HepG2 (cell line): ENCODE results near the gene SEMA3B. TPM values are rescaled to one million over a fixed set of nuclear protein-coding genes. Genes with fewer than 3 reads are reported as not detected.

Experiments used
- ATF5 ChIP-seq: sonication (generic); formaldehyde crosslinking; IDR thresholded peaks from 2 replicates; pipeline ENCODE4 v1.4.0; 2020; ENCODE audit warnings: mild to moderate bottlenecking, low read depth, missing genetic modification reagents
- DPF2 ChIP-seq: sonication (generic); formaldehyde crosslinking; IDR thresholded peaks from 2 replicates; pipeline ENCODE4 v1.4.0; 2020; ENCODE audit warnings: mild to moderate bottlenecking, low read depth, missing genetic modification reagents, borderline replicate concordance
- DR1 ChIP-seq: sonication (generic); formaldehyde crosslinking; IDR thresholded peaks from 2 replicates; pipeline ENCODE4 v1.8.0; 2021; ENCODE audit warnings: mild to moderate bottlenecking, missing genetic modification reagents, inconsistent platforms
- FOXC1 ChIP-seq: sonication (generic); formaldehyde crosslinking; IDR thresholded peaks from 2 replicates; pipeline ENCODE4 v1.8.0; 2022; ENCODE audit warnings: mild to moderate bottlenecking, missing genetic modification reagents, borderline replicate concordance
- HNF4A ChIP-seq: sonication (generic); formaldehyde crosslinking; IDR thresholded peaks from 2 replicates; pipeline ENCODE4 v1.4.0; 2020; ENCODE audit warnings: missing genetic modification reagents
- MEIS2 ChIP-seq: sonication (generic); formaldehyde crosslinking; IDR thresholded peaks from 2 replicates; pipeline ENCODE4 v1.9.0; 2021; ENCODE audit warnings: mild to moderate bottlenecking, missing genetic modification reagents
- NR2F1 ChIP-seq, 2 experiments: fragments of 450-650 bp in 1 of 2; formaldehyde crosslinking in 1 of 2; IDR thresholded peaks; 2 replicates each; pipeline versions ENCODE4 v1.5.0 to v1.6.1; 2016 to 2020; ENCODE audit warnings: mild to moderate bottlenecking in 1 of 2, missing compliant biosample characterization in 1 of 2, missing genetic modification reagents in 1 of 2, moderate library complexity in 1 of 2
- PHB2 ChIP-seq: fragments of 450-650 bp; IDR thresholded peaks from 2 replicates; pipeline ENCODE4 v1.6.1; 2018; ENCODE audit not compliant: partially characterized antibody
- POLR2A ChIP-seq, 2 experiments: IDR thresholded peaks; 2 replicates each; pipeline ENCODE4 v1.6.1; 2011; ENCODE audit warnings: low read depth in 2 of 2, low read length in 2 of 2, mild to moderate bottlenecking in 1 of 2, moderate library complexity in 1 of 2; ENCODE audit not compliant: insufficient read depth in 1 of 2
- RELA ChIP-seq: sonication (generic); formaldehyde crosslinking; IDR thresholded peaks from 2 replicates; pipeline ENCODE4 v1.4.0; 2020; ENCODE audit warnings: missing genetic modification reagents
- SIX1 ChIP-seq: sonication (generic); formaldehyde crosslinking; IDR thresholded peaks from 2 replicates; pipeline ENCODE4 v1.4.0; 2020; ENCODE audit warnings: missing genetic modification reagents, borderline replicate concordance
- THAP11 ChIP-seq: IDR thresholded peaks from 2 replicates; pipeline ENCODE4 v1.6.1; 2016; ENCODE audit warnings: missing biosample characterization, missing genetic modification reagents
- ZBTB44 ChIP-seq: sonication (generic); formaldehyde crosslinking; IDR thresholded peaks from 2 replicates; pipeline ENCODE4 v1.4.0; 2020; ENCODE audit warnings: missing genetic modification reagents
- ZBTB7B ChIP-seq: sonication (generic); formaldehyde crosslinking; IDR thresholded peaks from 2 replicates; pipeline ENCODE4 v1.4.0; 2020; ENCODE audit warnings: missing genetic modification reagents
- ZFP36L1 ChIP-seq: sonication (generic); formaldehyde crosslinking; IDR thresholded peaks from 2 replicates; pipeline ENCODE4 v1.8.0; 2022; ENCODE audit warnings: mild to moderate bottlenecking, missing genetic modification reagents, moderate library complexity
- ZFP82 ChIP-seq: sonication (generic); formaldehyde crosslinking; IDR thresholded peaks from 2 replicates; pipeline ENCODE4 v1.5.1; 2020; ENCODE audit warnings: mild to moderate bottlenecking, missing genetic modification reagents, borderline replicate concordance
- ZNF556 ChIP-seq: sonication (generic); formaldehyde crosslinking; IDR thresholded peaks from 2 replicates; pipeline ENCODE4 v1.4.0; 2020; ENCODE audit warnings: mild to moderate bottlenecking, missing genetic modification reagents, borderline replicate concordance
- ZNF557 ChIP-seq: sonication (generic); formaldehyde crosslinking; IDR thresholded peaks from 2 replicates; pipeline ENCODE4 v1.4.0; 2020; ENCODE audit warnings: missing genetic modification reagents
- polyA plus RNA-seq, 8 experiments: library from polyadenylated mRNA; depleted of rRNA in 3 of 8; stranded (reverse) in 7 of 8; unstranded in 1 of 8; fragments of >200 nt; fragmentation: Illumina TruSeq in 4 of 8; extraction: Trizol in 4 of 8; gene quantifications; 2 replicates each; pipeline versions ENCODE4 v1.2.1 to v1.2.3, GENCODE V29; 2011 to 2016; ENCODE audit warnings: low read depth in 4 of 8, missing spikeins in 1 of 8, mixed read lengths in 1 of 8; ENCODE audit not compliant: insufficient read depth in 1 of 8
- total RNA-seq, 5 experiments: library from RNA; depleted of rRNA; stranded (reverse); fragments of >200 nt; fragmentation: Illumina TruSeq; extraction: Trizol; gene quantifications; 2 replicates each; pipeline ENCODE4 v1.2.3, GENCODE V29; 2016; ENCODE audit warnings: low read depth in 1 of 5
- TF ChIP-seq, protein P1 (sequence below): sonication (generic); formaldehyde crosslinking; IDR thresholded peaks from 2 replicates; pipeline ENCODE4 v1.4.0; 2020; ENCODE audit warnings: mild to moderate bottlenecking, missing genetic modification reagents
- TF ChIP-seq, protein P2 (sequence below): sonication (generic); formaldehyde crosslinking; conservative IDR thresholded peaks from 2 replicates; pipeline ENCODE4 v1.8.1; 2023; ENCODE audit warnings: missing genetic modification reagents
- TF ChIP-seq, protein P3 (sequence below): sonication (generic); formaldehyde crosslinking; IDR thresholded peaks from 2 replicates; pipeline ENCODE4 v1.4.0; 2020; ENCODE audit warnings: missing genetic modification reagents, mild to moderate bottlenecking, borderline replicate concordance

The SEMA3B gene
- total and polyA plus RNA-seq, 2 of the 13 experiments (the other 11 are each of a cell fraction or from before 2014, with no cell fraction given), result 93.2 to 158 TPM

DNA sequence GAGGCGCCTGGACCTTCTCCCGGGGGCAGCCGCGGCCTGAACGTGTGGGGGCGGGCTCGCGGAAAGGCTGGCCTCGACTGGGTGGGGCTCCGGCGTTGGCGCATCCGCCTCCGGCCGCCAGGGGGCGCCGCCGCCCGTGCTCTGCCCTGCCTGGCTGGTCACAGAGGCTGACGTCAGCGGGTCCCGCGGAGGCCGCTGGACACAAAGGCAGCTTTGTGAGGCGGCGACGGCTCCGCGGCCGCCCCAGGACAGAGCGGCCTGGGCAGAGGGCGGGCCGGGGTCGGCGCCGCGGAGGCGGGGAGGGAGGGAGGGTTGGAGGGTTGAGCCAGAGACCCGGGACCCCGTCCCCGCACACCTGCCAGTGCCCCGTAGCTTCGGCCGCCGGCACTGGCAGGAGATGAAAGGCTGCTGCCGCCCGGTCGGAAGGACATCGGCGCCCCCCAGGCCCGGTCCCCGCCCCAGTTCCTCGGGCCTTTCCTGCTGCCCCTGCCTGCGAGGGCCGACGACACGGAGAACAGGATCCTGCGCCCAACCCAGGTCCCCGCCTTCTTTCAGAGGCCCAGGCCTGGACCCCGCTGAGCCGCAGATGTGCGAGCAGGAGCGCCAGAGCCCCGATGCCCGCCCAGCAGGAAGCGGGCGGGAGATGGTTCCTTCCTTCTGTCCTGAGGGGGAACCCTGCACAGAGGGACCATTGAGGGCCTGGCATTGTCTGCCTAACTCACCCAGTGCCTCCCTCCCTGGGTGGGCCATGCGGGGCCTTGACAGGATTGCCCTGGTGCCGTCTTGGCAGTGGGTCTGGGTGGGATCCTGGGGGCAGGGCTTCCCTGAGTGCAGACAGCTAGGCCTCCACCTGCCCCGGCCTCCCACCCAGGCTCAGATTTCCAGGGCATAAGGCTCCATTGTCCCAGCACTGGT lies 8.7 kb upstream of the SEMA3B start (continued):
- TF ChIP-seq POLR2A (IDR thresholded peaks at IDR 0.05; ENCODE audit: insufficient read depth in 1 of 2, low read depth in 2 of 2, low read length in 2 of 2), result peak in 1 of 2 experiments; percentile 54; a peak in 1 of 4 replicates
- TF ChIP-seq THAP11 (CRISPR knock-in tag), result peak; percentile 76
- TF ChIP-seq FOXC1, result no peak
- no peak for TF ChIP-seq PHB2
- TF ChIP-seq MEIS2 (CRISPR knock-in tag), result peak; percentile 85
- TF ChIP-seq, protein P1, sequence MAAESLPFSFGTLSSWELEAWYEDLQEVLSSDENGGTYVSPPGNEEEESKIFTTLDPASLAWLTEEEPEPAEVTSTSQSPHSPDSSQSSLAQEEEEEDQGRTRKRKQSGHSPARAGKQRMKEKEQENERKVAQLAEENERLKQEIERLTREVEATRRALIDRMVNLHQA (CRISPR knock-in tag), result no peak
- peak; percentile 14 to 33; a peak in 2 of 4 replicates for TF ChIP-seq NR2F1 (CRISPR knock-in tag; IDR thresholded peaks at IDR 0.05)
- TF ChIP-seq ZFP36L1 (CRISPR knock-in tag), result peak; percentile 78; the same call in 1 of the 2 replicates
- TF ChIP-seq ZNF556 (CRISPR knock-in tag), result peak; percentile 33; the same call in 1 of the 2 replicates
- no peak for TF ChIP-seq ATF5 (CRISPR knock-in tag)
- TF ChIP-seq DR1 (CRISPR knock-in tag), result 0 out of 2 replicates have a peak, but pooled peaks have one; percentile 58
- TF ChIP-seq ZBTB7B (CRISPR knock-in tag), result peak; percentile 97
- peak; percentile 89; the same call in 1 of the 2 replicates for TF ChIP-seq RELA (CRISPR knock-in tag)
- TF ChIP-seq ZNF557, result no peak
- TF ChIP-seq, protein P2, sequence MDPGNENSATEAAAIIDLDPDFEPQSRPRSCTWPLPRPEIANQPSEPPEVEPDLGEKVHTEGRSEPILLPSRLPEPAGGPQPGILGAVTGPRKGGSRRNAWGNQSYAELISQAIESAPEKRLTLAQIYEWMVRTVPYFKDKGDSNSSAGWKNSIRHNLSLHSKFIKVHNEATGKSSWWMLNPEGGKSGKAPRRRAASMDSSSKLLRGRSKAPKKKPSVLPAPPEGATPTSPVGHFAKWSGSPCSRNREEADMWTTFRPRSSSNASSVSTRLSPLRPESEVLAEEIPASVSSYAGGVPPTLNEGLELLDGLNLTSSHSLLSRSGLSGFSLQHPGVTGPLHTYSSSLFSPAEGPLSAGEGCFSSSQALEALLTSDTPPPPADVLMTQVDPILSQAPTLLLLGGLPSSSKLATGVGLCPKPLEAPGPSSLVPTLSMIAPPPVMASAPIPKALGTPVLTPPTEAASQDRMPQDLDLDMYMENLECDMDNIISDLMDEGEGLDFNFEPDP (CRISPR knock-in tag), result no peak
- TF ChIP-seq ZBTB44 (CRISPR knock-in tag), result no peak; the same call in 1 of the 2 replicates
- TF ChIP-seq ZFP82 (CRISPR knock-in tag), result peak; percentile 73; the same call in 1 of the 2 replicates
- TF ChIP-seq HNF4A (CRISPR knock-in tag), result peak; percentile 72
- TF ChIP-seq, protein P3, sequence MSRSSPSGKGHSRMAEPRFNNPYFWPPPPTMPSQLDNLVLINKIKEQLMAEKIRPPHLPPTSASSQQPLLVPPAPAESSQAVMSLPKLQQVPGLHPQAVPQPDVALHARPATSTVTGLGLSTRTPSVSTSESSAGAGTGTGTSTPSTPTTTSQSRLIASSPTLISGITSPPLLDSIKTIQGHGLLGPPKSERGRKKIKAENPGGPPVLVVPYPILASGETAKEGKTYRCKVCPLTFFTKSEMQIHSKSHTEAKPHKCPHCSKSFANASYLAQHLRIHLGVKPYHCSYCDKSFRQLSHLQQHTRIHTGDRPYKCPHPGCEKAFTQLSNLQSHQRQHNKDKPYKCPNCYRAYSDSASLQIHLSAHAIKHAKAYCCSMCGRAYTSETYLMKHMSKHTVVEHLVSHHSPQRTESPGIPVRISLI (CRISPR knock-in tag), result no peak; the same call in 1 of the 2 replicates
- no peak; the same call in 1 of the 2 replicates for TF ChIP-seq SIX1 (CRISPR knock-in tag)
- no peak for TF ChIP-seq DPF2 (CRISPR knock-in tag)
